DOHH2 (cell line): ENCODE data around the gene CACNA2D3.

Experiments
- H3F3A ChIP-seq: fragments of 200-600 bp; sonication (generic), shearing (Covaris generic); 2 replicates; pipeline ENCODE4 v1.6.0; 2016; ENCODE audit warnings: antibody characterized with exemption, mild to moderate bottlenecking; ENCODE audit not compliant: control insufficient read depth, insufficient read depth
- H3K27ac ChIP-seq: fragments of 200-600 bp; sonication (generic); 2 replicates; pipeline ENCODE4 v1.5.1; 2014; ENCODE audit warnings: low read depth, mild to moderate bottlenecking, low read length, moderate library complexity
- H3K27me3 ChIP-seq: fragments of 200-600 bp; sonication (generic); 2 replicates; pipeline ENCODE4 v1.6.1; 2014; ENCODE audit warnings: mild to moderate bottlenecking, low read length, mixed read lengths; ENCODE audit not compliant: control insufficient read depth
- H3K36me3 ChIP-seq: fragments of 200-600 bp; sonication (generic); 2 replicates; pipeline ENCODE4 v1.6.1; 2014; ENCODE audit warnings: mild to moderate bottlenecking, low read length, moderate library complexity, mixed read lengths; ENCODE audit not compliant: control insufficient read depth
- H3K4me1 ChIP-seq: fragments of 200-600 bp; sonication (generic); 2 replicates; pipeline ENCODE4 v1.6.1; 2014; ENCODE audit warnings: mild to moderate bottlenecking, low read length, mixed read lengths; ENCODE audit not compliant: control insufficient read depth
- H3K4me2 ChIP-seq: fragments of 200-600 bp; sonication (generic); 2 replicates; pipeline ENCODE4 v1.6.0; 2014; ENCODE audit warnings: mild to moderate bottlenecking, low read length, moderate library complexity
- H3K4me3 ChIP-seq: fragments of 200-600 bp; sonication (generic); 2 replicates; pipeline ENCODE4 v1.5.1; 2014; ENCODE audit warnings: mild to moderate bottlenecking, low read length, mixed read lengths
- H3K79me2 ChIP-seq: fragments of 200-600 bp; sonication (generic); 2 replicates; pipeline ENCODE4 v1.6.1; 2014; ENCODE audit warnings: mild to moderate bottlenecking, low read length, mixed read lengths; ENCODE audit not compliant: control insufficient read depth
- H3K9me2 ChIP-seq: fragments of 200-600 bp; sonication (generic); replicated peaks from 2 replicates; pipeline ENCODE4 v1.6.1; 2014; ENCODE audit warnings: mild to moderate bottlenecking, low read length, mixed read lengths; ENCODE audit not compliant: control insufficient read depth
- H3K9me3 ChIP-seq: fragments of 200-600 bp; sonication (generic); 2 replicates; pipeline ENCODE4 v1.6.1; 2014; ENCODE audit warnings: antibody characterized with exemption, low read length, mixed read lengths; ENCODE audit not compliant: control insufficient read depth, insufficient read depth
- H4K20me1 ChIP-seq: fragments of 200-600 bp; sonication (generic); 2 replicates; pipeline ENCODE4 v1.6.0; 2014; ENCODE audit warnings: low read depth, mild to moderate bottlenecking, antibody characterized with exemption, low read length, moderate library complexity; ENCODE audit not compliant: control insufficient read depth, insufficient read depth
- EZH2phosphoT487 ChIP-seq: fragments of 200-600 bp; sonication (generic); IDR thresholded peaks from 2 replicates; pipeline ENCODE4 v1.6.1; 2017; ENCODE audit warnings: borderline replicate concordance, mild to moderate bottlenecking, antibody characterized with exemption, low read length, moderate library complexity, mixed read lengths
- TF ChIP-seq, protein P1 (sequence below): fragments of 200-600 bp; sonication (generic); IDR thresholded peaks from one replicate; pipeline ENCODE4 v1.5.1; 2014; ENCODE audit warnings: antibody characterized with exemption, mild to moderate bottlenecking, low read depth, low read length; ENCODE audit not compliant: poor library complexity, severe bottlenecking

The CACNA2D3 gene

GRCh38 chr3:54122324-54123002 is at the start of gene CACNA2D3:
Gene CACNA2D3 (plus strand): TSS chr3:54122552.
- Histone ChIP-seq H3K27me3 (peaks cover 27% of the 10 kb centered on the region), H3K9me3 (no peaks in the 10 kb centered on the region), H3K9me2 (no peaks in the 10 kb centered on the region), H3F3A (no peaks in the 10 kb centered on the region), H4K20me1 (no peaks in the 10 kb centered on the region), H3K4me3 (no peak within 1 kb of the TSS), H3K4me1 (no peaks in the 10 kb centered on the region), H3K4me2 (peak within 1 kb of the TSS; percentile 26), H3K27ac (no peak within 1 kb of the TSS), H3K79me2 (no peaks in the 10 kb centered on the region), H3K36me3 (no peaks in the 10 kb centered on the region)
- TF ChIP-seq, protein P1, sequence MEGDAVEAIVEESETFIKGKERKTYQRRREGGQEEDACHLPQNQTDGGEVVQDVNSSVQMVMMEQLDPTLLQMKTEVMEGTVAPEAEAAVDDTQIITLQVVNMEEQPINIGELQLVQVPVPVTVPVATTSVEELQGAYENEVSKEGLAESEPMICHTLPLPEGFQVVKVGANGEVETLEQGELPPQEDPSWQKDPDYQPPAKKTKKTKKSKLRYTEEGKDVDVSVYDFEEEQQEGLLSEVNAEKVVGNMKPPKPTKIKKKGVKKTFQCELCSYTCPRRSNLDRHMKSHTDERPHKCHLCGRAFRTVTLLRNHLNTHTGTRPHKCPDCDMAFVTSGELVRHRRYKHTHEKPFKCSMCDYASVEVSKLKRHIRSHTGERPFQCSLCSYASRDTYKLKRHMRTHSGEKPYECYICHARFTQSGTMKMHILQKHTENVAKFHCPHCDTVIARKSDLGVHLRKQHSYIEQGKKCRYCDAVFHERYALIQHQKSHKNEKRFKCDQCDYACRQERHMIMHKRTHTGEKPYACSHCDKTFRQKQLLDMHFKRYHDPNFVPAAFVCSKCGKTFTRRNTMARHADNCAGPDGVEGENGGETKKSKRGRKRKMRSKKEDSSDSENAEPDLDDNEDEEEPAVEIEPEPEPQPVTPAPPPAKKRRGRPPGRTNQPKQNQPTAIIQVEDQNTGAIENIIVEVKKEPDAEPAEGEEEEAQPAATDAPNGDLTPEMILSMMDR, result no peak
- no peak for TF ChIP-seq EZH2phosphoT487

- no peaks in the 10 kb centered on the region for H3K9me2 ChIP-seq
- H3K9me3 ChIP-seq, result peaks cover 6% of the 10 kb centered on the region; the same call in 1 of the 2 replicates
- no peaks in the 10 kb centered on the region for H4K20me1 ChIP-seq
- H3K27ac ChIP-seq, result no peak overlapping the region
- no peak overlapping the region for H3K4me3 ChIP-seq
- H3K36me3 ChIP-seq, result no peaks in the 10 kb centered on the region
- no peaks in the 10 kb centered on the region for H3K27me3 ChIP-seq
- TF ChIP-seq, protein P1, result no peak
- no peak for TF ChIP-seq EZH2phosphoT487
- no peaks in the 10 kb centered on the region for H3F3A ChIP-seq
- H3K4me2 ChIP-seq, result no peak overlapping the region
- H3K4me1 ChIP-seq, result no peaks in the 10 kb centered on the region
- no peaks in the 10 kb centered on the region for H3K79me2 ChIP-seq
These were observed 49.0 kb upstream of the CACNA2D3 start for GRCh38 chr3:54073386-54073785.

GRCh38 chr3:54079314-54079713 is 43.0 kb upstream of the CACNA2D3 start:
- no peaks in the 10 kb centered on the region for H3K36me3 ChIP-seq
- H3K27ac ChIP-seq, result no peak overlapping the region
- H3K27me3 ChIP-seq, result no peaks in the 10 kb centered on the region
- no peaks in the 10 kb centered on the region for H3K9me3 ChIP-seq
- H3K4me1 ChIP-seq, result no peaks in the 10 kb centered on the region
- H3F3A ChIP-seq, result no peaks in the 10 kb centered on the region
- H3K9me2 ChIP-seq, result no peaks in the 10 kb centered on the region
- no peaks in the 10 kb centered on the region for H4K20me1 ChIP-seq
- H3K79me2 ChIP-seq, result no peaks in the 10 kb centered on the region
- no peak overlapping the region for H3K4me3 ChIP-seq
- H3K4me2 ChIP-seq, result no peak overlapping the region
- TF ChIP-seq, protein P1, result no peak
- TF ChIP-seq EZH2phosphoT487, result no peak
